Neuronal stem cell (in vitro differentiated cells): ENCODE data around the gene ACSL5.
A peak's percentile ranks its signal among the peaks of the same experiment; 100 is the strongest.

Source experiments
- DNase-seq: peaks from one replicate; pipeline ENCODE4 v3.0.0-alpha.2; 2013; ENCODE audit warnings: low spot score
- H2AFZ ChIP-seq: one replicate; pipeline ENCODE4 v1.6.1; 2013; ENCODE audit warnings: mild to moderate bottlenecking, low read length, inconsistent platforms
- H2AK5ac ChIP-seq: 2 replicates; pipeline ENCODE4 v1.6.1; 2013; ENCODE audit warnings: low read depth, mild to moderate bottlenecking, inconsistent platforms, low read length, moderate library complexity, mixed read lengths
- H2BK120ac ChIP-seq: 2 replicates; pipeline ENCODE4 v1.6.1; 2013; ENCODE audit warnings: low read depth, mild to moderate bottlenecking, inconsistent platforms, low read length, moderate library complexity, mixed read lengths
- H2BK12ac ChIP-seq: one replicate; pipeline ENCODE4 v1.6.1; 2013; ENCODE audit warnings: low read length, inconsistent platforms
- H2BK15ac ChIP-seq: 2 replicates; pipeline ENCODE4 v1.6.1; 2013; ENCODE audit warnings: mild to moderate bottlenecking, low read length, inconsistent platforms, mixed read lengths
- H2BK5ac ChIP-seq: one replicate; pipeline ENCODE4 v1.6.1; 2013; ENCODE audit warnings: inconsistent platforms, mild to moderate bottlenecking, low read length, moderate library complexity
- H3K14ac ChIP-seq: one replicate; pipeline ENCODE4 v1.6.1; 2013; ENCODE audit warnings: low read length, inconsistent platforms
- H3K18ac ChIP-seq: 2 replicates; pipeline ENCODE4 v1.6.1; 2013; ENCODE audit warnings: low read length, inconsistent platforms
- H3K23ac ChIP-seq: 2 replicates; pipeline ENCODE4 v1.6.1; 2013; ENCODE audit warnings: low read depth, mild to moderate bottlenecking, mixed read lengths, low read length, inconsistent platforms; ENCODE audit not compliant: poor library complexity
- H3K27ac ChIP-seq: replicated peaks from 3 replicates; pipeline ENCODE4 v1.5.1; 2013; ENCODE audit warnings: low read length, inconsistent platforms
- H3K27me3 ChIP-seq, 3 experiments: 2 replicates each; pipeline ENCODE4 v1.6.1; 2013; ENCODE audit warnings: low read length in 3 of 3, mild to moderate bottlenecking in 2 of 3, inconsistent platforms in 1 of 3, low read depth in 1 of 3, mixed read lengths in 1 of 3, moderate library complexity in 1 of 3; ENCODE audit not compliant: control insufficient read depth in 3 of 3, insufficient read depth in 3 of 3
- H3K36me3 ChIP-seq, 2 donors: replicated peaks in 1 of 2; 2 replicates each; pipeline ENCODE4 v1.6.1; 2013; ENCODE audit warnings: low read length in 2 of 2; ENCODE audit not compliant: control insufficient read depth in 2 of 2, insufficient read depth in 2 of 2
- H3K4ac ChIP-seq: 2 replicates; pipeline ENCODE4 v1.6.1; 2013; ENCODE audit warnings: inconsistent platforms, mild to moderate bottlenecking, low read length, moderate library complexity
- H3K4me1 ChIP-seq, 2 donors: 1 replicate in 1 of 2; 2 replicates in 1 of 2; pipeline ENCODE4 v1.6.1; 2013; ENCODE audit warnings: low read length in 2 of 2, low read depth in 1 of 2; ENCODE audit not compliant: control insufficient read depth in 2 of 2, insufficient read depth in 1 of 2
- H3K4me2 ChIP-seq: one replicate; pipeline ENCODE4 v1.6.1; 2013; ENCODE audit warnings: mild to moderate bottlenecking, low read length, inconsistent platforms; ENCODE audit not compliant: insufficient read depth, poor library complexity, severe bottlenecking
- H3K4me3 ChIP-seq, 2 donors: 2 replicates each; pipeline ENCODE4 v1.5.1; 2013; ENCODE audit warnings: low read length in 2 of 2, mild to moderate bottlenecking in 2 of 2, inconsistent platforms in 1 of 2, moderate library complexity in 1 of 2
- H3K79me1 ChIP-seq: one replicate; pipeline ENCODE4 v1.6.1; 2013; ENCODE audit warnings: low read depth, mild to moderate bottlenecking, inconsistent platforms, low read length, moderate library complexity
- H3K9ac ChIP-seq: one replicate; pipeline ENCODE4 v1.6.1; 2013; ENCODE audit warnings: mild to moderate bottlenecking, low read depth, low read length, inconsistent platforms; ENCODE audit not compliant: poor library complexity
- H3K9me3 ChIP-seq, 2 donors: replicated peaks in 1 of 2; 2 replicates each; pipeline versions ENCODE3 to v1.6.1; 2013; ENCODE audit warnings: low read length in 2 of 2, mild to moderate bottlenecking in 2 of 2, inconsistent platforms in 1 of 2, low read depth in 1 of 2, mixed read lengths in 1 of 2, moderate library complexity in 1 of 2; ENCODE audit not compliant: control insufficient read depth in 2 of 2, insufficient read depth in 1 of 2
- H4K8ac ChIP-seq: one replicate; pipeline ENCODE4 v1.6.1; 2013; ENCODE audit warnings: low read depth, mild to moderate bottlenecking, inconsistent platforms, low read length, moderate library complexity
- H4K91ac ChIP-seq: one replicate; pipeline ENCODE4 v1.6.1; 2013; ENCODE audit warnings: low read length, low read depth, mild to moderate bottlenecking, inconsistent platforms; ENCODE audit not compliant: poor library complexity
- WGBS, 2 donors: extraction: QIAGEN DNeasy Blood & Tissue Kit; methylation state at CpG; one replicate each; pipeline ENCODE4 v1.1.7; 2013; ENCODE audit warnings: missing lambda C conversion rate in 2 of 2, mixed read lengths in 1 of 2; ENCODE audit not compliant: insufficient read length in 2 of 2, insufficient replicate concordance in 1 of 2; ENCODE audit errors: extremely low coverage in 2 of 2; 5-methylcytosine and 5-hydroxymethylcytosine counted together

The ACSL5 gene

GRCh38 chr10:112362833-112363232, 11.1 kb upstream of the ACSL5 start:
- no peak overlapping the region for H2BK5ac ChIP-seq
- H2AFZ ChIP-seq, result no peak overlapping the region
- H3K27ac ChIP-seq, result no peak overlapping the region
- no peaks in the 10 kb centered on the region for H3K27me3 ChIP-seq
- H3K14ac ChIP-seq, result no peak overlapping the region
- no CpG with 5 or more reads among the region's 8 CpGs for WGBS, 2 donors
- no peaks in the 10 kb centered on the region for H3K9me3 ChIP-seq
- H2BK15ac ChIP-seq, result no peak overlapping the region
- H2AK5ac ChIP-seq, result no peak overlapping the region
- no peak overlapping the region for H2BK120ac ChIP-seq
- no peaks in the 10 kb centered on the region for H3K36me3 ChIP-seq
- H3K79me1 ChIP-seq, result no peaks in the 10 kb centered on the region
- H4K91ac ChIP-seq, result no peak overlapping the region
- no peak for DNase-seq
- no peak overlapping the region for H3K9ac ChIP-seq
- H3K18ac ChIP-seq, result no peak overlapping the region
- H3K4me1 ChIP-seq, result peaks cover 3 to 4% of the 10 kb centered on the region in 2 donors
- H4K8ac ChIP-seq, result no peak overlapping the region
- H3K4me2 ChIP-seq, result no peak overlapping the region
- H3K23ac ChIP-seq, result no peak overlapping the region
- no peak overlapping the region for H3K4ac ChIP-seq
- no peak overlapping the region for H3K4me3 ChIP-seq
- no peak overlapping the region for H2BK12ac ChIP-seq

GRCh38 chr10:112363696-112364688, 9.9 kb upstream of the ACSL5 start:
- Histone ChIP-seq H3K14ac (no peak overlapping the region), H3K4ac (no peak overlapping the region), H3K9ac (no peak overlapping the region), H3K4me2 (no peak overlapping the region), H3K4me3 (no peak overlapping the region), H3K4me1 (peaks cover 3 to 4% of the 10 kb centered on the region in 2 donors), H3K18ac (peak overlapping the region; percentile 5), H2AK5ac (no peak overlapping the region), H3K27me3 (no peaks in the 10 kb centered on the region), H3K27ac (no peak overlapping the region), H2AFZ (no peak overlapping the region), H3K36me3 (no peaks in the 10 kb centered on the region), H3K79me1 (no peaks in the 10 kb centered on the region), H3K23ac (no peak overlapping the region), H4K91ac (no peak overlapping the region), H2BK15ac (no peak overlapping the region), H4K8ac (no peak overlapping the region), H2BK12ac (no peak overlapping the region), H2BK5ac (no peak overlapping the region), H3K9me3 (no peaks in the 10 kb centered on the region), H2BK120ac (no peak overlapping the region)
- DNase-seq, result no peak
- no CpG with 5 or more reads among the region's 22 CpGs for whole genome bisulfite sequencing, 2 donors

- peaks cover 1 to 4% of the 10 kb centered on the region in 2 donors for H3K4me1 ChIP-seq
- H3K4me3 ChIP-seq, result no peak overlapping the region
- H4K8ac ChIP-seq, result no peak overlapping the region
- no peak overlapping the region for H3K18ac ChIP-seq
- H2BK15ac ChIP-seq, result no peak overlapping the region
- H3K79me1 ChIP-seq, result no peaks in the 10 kb centered on the region
- no peak overlapping the region for H3K9ac ChIP-seq
- H2BK5ac ChIP-seq, result no peak overlapping the region
- no peak for DNase-seq
- H2BK12ac ChIP-seq, result no peak overlapping the region
- no peak overlapping the region for H2AFZ ChIP-seq
- H3K14ac ChIP-seq, result no peak overlapping the region
- H3K4me2 ChIP-seq, result no peak overlapping the region
- H3K27ac ChIP-seq, result no peak overlapping the region
- no peak overlapping the region for H4K91ac ChIP-seq
- H2AK5ac ChIP-seq, result no peak overlapping the region
- no peaks in the 10 kb centered on the region for H3K36me3 ChIP-seq
- H3K27me3 ChIP-seq, result no peaks in the 10 kb centered on the region
- no CpG with 5 or more reads among the region's 6 CpGs for WGBS, 2 donors
- no peak overlapping the region for H2BK120ac ChIP-seq
- H3K23ac ChIP-seq, result no peak overlapping the region
- H3K4ac ChIP-seq, result no peak overlapping the region
- no peaks in the 10 kb centered on the region for H3K9me3 ChIP-seq
Observed at GRCh38 chr10:112365014-112365432, 8.9 kb upstream of the ACSL5 start.

GRCh38 chr10:112365451-112365850, 8.5 kb upstream of the ACSL5 start:
- Histone ChIP-seq H3K9me3 (no peaks in the 10 kb centered on the region), H2BK5ac (no peak overlapping the region), H2BK15ac (no peak overlapping the region), H3K23ac (no peak overlapping the region), H4K8ac (no peak overlapping the region), H3K79me1 (no peaks in the 10 kb centered on the region), H3K4ac (no peak overlapping the region), H3K4me2 (no peak overlapping the region), H4K91ac (no peak overlapping the region), H3K27ac (no peak overlapping the region), H2AK5ac (no peak overlapping the region), H3K4me1 (peaks cover 0 to 4% of the 10 kb centered on the region in 2 donors), H2AFZ (no peak overlapping the region), H3K14ac (no peak overlapping the region), H3K4me3 (no peak overlapping the region), H3K27me3 (no peaks in the 10 kb centered on the region), H2BK120ac (no peak overlapping the region), H3K36me3 (no peaks in the 10 kb centered on the region), H3K9ac (no peak overlapping the region), H3K18ac (no peak overlapping the region), H2BK12ac (no peak overlapping the region)
- WGBS, 2 donors, result no CpG with 5 or more reads among the region's 6 CpGs
- DNase-seq, result no peak
